NCI-H2107 treated with DMSO at 0.1 percent for 48 hours (cell line): Measurements from ENCODE around the gene EN2.

ENCODE experiments used
- DNase-seq: peaks from one replicate; lab custom pipeline; 2025; ENCODE audit not compliant: unreplicated experiment; lab: John Stamatoyannopoulos, UW

EN2 gene

GRCh38 chr7:155507576-155507975, 49.6 kb downstream of the EN2 start:
- DNase-seq: no peak

GRCh38 chr7:155508376-155509358, 50.7 kb downstream of the EN2 start:
- no peak for DNase-seq

DNA sequence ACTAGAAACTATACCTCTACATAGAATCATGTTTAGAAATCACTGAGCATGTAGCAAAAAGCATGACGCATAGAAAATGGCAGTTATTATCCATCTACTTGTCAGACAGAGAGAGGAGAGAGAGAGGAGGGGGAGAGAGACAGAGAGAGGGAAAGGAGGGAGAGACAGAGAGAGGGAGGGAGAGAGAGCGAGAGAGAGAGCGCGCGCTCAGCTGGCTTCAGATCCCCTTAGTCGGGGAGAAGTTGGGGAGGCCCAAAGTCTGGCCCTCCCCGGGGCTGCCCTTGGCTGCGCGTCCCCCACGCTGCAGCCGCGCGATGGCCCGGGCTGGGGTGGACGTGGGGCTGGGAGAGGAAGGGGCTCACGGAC, 51.4 kb downstream of the EN2 start:
- DNase-seq: no peak

GRCh38 chr7:155509725-155510551, 52.0 kb downstream of the EN2 start:
- DNase-seq: no peak

DNA sequence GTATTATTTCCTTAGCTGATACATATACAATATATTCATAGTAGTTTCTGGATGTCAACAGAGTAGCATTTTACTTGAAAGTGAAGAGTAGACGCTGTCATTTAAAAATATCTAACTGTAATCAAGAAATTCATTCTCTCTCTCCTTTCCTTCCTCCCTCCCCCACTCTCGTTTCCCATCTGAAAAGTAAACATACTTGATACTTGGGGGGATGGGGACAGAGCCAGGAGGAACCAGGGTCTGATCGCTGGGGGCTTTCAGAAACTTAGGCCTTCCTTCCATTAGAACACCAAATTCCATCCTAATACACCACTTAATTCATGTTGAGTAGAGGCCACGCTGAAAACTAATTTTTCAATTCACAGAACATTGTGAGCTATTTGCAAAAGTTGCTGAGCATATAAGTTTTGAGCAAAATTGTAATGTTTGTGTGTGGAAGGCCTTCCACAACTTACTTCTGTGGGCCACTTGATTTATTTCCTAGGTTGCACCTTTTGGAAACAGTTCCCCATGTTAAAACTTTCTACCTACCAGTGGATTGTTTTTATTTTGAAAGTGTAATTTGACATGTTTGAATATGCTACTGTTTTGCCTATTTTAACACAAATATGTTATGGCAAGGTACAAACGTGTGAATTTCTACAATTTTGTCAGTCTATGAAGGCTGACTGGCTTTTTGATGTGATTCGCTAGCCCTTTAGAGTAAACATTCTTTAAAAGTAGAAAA, 53.2 kb downstream of the EN2 start:
- no peak for DNase-seq

- no peak for DNase-seq
Measured at GRCh38 chr7:155511702-155511996, 53.7 kb downstream of the EN2 start.

DNA sequence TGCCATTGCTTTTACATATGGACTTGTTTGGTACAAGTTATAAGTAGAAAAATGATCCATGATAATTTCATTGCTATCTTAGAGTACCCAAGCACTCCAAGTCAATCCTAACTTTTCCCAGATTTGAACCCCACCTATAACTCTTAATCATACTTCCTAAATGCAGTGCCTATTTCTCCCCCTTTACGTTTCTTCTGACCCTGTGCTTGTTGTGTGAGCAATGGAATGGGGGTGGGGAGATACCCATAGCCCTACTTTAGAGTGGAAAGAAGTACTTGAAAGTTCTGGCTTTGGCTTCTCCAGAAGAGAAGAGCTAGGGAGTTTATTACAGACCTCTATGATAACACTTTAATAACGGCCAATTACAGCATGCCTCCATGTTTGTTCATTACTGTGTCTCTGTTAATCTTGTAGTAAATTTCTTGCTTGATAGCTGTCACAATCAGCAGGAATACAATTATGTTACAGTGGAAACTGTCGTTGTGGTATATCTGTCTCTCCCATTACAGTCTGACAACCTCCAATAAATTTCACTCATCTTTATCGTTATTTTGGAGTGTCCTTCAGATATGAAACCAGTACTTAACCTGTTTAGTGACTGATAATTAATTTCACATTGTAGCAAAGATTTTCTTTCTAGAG, 54.4 kb downstream of the EN2 start:
- no peak for DNase-seq

GRCh38 chr7:155513543-155514285, 55.8 kb downstream of the EN2 start:
- DNase-seq: no peak

- DNase-seq: no peak
Measured at GRCh38 chr7:155514296-155514695, 56.4 kb downstream of the EN2 start.
